GM18502 (cell line): ENCODE measurements around the gene PAIP2B.

Experiments
- ATAC-seq: cut with Tn5 transposase; IDR thresholded peaks from one replicate; pipeline ENCODE4 v1.9.1; 2021; ENCODE audit warnings: mild to moderate bottlenecking; ENCODE audit not compliant: unreplicated experiment, poor library complexity

PAIP2B gene

GRCh38 chr2:71155846-71156245 lies 71.1 kb downstream of the PAIP2B start:
- ATAC-seq = no peak

DNA sequence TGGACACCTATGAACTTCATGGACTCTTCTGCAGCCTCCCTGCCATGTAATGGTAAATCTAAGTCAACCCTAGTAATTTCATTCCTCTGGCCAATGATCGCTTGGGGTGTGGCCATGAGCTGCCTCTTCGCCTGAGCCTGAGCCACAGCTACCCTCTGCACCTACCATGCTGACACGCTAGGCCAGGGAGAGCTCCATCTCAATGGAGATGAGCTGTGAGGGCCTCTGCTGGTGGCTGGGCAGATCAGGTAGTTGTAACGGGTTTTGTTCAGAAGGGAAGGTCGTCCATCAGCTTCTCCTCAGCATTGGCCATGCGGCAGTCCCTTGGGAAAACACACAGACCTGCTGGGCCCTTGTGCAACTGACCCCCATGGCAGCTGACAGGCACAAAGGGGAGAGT lies 72.1 kb downstream of the PAIP2B start:
- peak; percentile 86 for ATAC-seq

DNA sequence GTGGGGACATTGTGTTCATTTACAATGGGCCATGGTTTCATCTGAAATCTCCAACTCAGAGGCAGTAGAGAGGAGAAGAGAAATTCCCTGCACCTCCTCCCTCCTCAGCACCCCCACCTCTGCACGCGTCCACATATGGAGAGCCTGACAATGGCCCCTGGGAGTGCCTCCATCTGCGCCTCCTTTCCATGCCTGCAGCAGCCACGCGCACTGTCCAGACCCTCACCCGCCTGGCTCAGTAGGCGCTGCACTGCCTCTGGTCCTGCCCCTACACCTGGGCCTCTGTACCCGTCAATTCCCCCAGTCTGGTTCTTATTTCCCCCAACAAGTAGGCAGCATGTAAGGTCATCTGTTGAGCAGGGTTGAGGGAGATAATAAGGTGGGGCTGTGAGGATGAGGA lies 72.6 kb downstream of the PAIP2B start:
- no peak for ATAC-seq

- ATAC-seq = no peak
Measured at GRCh38 chr2:71153585-71154224, 73.2 kb downstream of the PAIP2B start.

- no peak for ATAC-seq
Measured at GRCh38 chr2:71151620-71152019, 75.3 kb downstream of the PAIP2B start.

DNA sequence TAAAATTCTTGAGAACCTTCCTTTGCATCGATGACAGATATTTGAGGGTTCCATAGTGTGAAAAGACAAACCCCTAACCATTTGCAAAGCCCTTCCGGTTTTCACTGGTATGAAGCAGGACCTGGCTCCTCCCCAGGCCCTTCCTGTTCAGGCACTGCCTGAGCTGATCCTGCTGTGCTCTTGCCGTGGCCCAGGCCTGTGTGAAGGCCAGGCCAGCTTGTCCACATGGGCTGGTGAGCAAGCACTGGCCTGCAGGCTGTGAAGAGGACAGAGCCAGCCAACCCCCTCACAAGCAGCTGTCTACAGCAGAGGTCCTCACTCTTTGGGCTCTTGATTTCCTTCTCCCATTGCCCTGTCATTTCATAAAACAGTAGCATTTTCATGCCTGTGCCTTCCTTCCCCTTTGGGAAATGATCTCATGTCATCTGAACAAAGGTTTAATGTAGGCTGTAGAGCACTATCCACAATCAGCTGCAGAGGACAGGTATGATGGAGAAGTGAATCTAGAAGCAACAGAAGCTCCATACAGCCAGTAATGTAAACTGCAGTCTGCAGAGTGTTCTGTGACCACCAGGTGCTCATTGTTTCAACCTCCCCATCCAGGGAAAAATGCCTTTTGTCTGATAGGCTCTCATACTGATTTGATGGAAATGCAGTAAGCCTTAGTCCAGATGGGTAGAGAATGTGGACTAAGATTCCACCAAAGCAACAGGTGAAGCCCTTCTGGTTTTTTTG lies 76.7 kb downstream of the PAIP2B start:
- no peak for ATAC-seq

- no peak for ATAC-seq
Measured at GRCh38 chr2:71148506-71149063, 78.3 kb downstream of the PAIP2B start.

DNA sequence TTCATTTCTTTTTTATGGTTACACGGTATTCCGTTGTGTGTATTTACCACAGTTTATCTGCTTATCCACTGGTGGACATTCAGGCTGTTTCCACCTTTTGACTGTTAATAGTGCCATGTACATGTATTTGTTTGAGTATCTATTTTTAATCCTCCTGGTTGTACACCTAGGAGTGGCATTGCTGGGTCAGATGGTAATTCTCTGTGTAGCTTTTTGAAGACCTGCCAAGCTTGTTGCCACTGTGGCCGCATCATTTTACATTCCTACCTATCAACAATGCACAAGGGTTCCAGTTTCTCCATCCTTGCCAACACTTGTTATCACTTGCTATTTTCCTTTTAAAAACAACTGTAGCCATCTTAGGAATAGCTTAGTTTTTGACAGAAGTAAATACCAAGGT lies 83.1 kb downstream of the PAIP2B start:
- no peak for ATAC-seq

- no peak for ATAC-seq
Measured at GRCh38 chr2:71136174-71136573, 90.7 kb downstream of the PAIP2B start.

- ATAC-seq = no peak
Measured at GRCh38 chr2:71133603-71134002, 93.3 kb downstream of the PAIP2B start.
